HG03175 (cell line): ENCODE data around the gene PCCA.
A peak's percentile ranks its signal among the peaks of the same experiment; 100 is the strongest.
"Not testable (repeated sequence)": the region's sequence is repeated elsewhere in the genome, so short reads cannot be mapped to it uniquely, and the experiment has no call there.

Experiments used
- ATAC-seq: cut with Tn5 transposase; IDR thresholded peaks from one replicate; pipeline ENCODE4 v1.9.1; 2021; ENCODE audit warnings: mild to moderate bottlenecking, moderate library complexity; ENCODE audit not compliant: unreplicated experiment

Gene PCCA

GRCh38 chr13:100088644-100089464, at the start of gene PCCA:
TSS of gene PCCA (plus strand) at chr13:100089093. CDS start at chr13:100089121, 28 bp downstream.
- peak; percentile 96 for ATAC-seq

GRCh38 chr13:100039740-100040139, 49.2 kb upstream of the PCCA start:
- no peak for ATAC-seq

DNA sequence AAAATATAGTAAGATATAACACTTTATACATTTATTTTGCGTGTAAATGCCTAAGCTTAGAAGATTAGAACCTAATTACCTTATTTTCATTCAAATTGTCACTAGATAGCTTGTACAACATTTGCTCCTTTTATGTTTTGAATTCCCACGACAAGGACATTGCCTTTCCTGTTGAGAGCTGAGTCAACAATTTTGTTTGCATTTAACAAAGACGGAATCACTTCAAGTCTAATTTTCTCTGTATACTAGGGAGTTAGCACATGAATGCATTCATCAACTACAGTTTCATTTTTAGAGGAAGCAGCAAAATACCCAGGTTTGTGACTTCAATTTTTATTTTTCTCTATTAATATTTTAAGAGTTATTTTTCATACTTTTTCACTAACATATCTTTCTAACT, 48.7 kb upstream of the PCCA start:
- no peak for ATAC-seq

GRCh38 chr13:100044936-100045335, 44.0 kb upstream of the PCCA start:
- ATAC-seq = no peak

DNA sequence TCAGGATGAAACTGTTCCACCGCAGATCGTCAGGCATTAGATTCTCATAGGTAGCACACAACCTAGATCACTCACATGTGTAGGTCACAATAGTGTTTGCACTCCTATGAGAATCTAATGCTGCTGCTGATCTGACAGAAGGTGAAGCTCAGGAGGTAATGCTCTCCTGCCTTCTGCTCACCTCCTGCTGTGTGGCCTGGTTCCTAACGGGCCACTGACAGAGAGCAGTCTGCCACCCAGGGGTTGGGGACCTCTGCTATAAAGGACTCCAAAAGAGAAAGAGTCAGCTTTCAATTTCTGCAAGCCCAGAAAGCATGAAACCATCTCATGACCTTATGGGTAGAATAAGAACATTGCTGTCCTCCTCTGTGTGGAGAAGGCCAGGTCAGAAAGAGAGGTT, 43.5 kb upstream of the PCCA start:
- no peak for ATAC-seq

DNA sequence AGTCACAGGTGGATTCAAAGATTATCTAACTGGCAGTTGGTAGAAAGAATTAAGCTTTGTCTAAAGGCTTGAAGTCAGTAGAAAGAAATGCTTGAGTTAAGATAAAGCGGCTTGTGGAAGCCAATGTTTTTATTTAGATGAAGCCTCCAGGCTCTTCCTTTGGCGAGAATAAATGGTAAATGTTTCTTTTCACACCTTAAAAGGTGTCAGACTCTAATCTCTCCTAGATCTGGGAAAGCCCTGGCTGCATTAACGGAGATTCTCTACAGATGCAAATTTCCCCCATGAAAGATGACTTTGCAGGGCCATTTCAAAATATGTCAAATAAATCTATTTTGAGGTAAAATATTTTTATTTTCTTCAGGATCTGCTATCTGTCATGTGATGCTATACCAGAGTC, 37.8 kb upstream of the PCCA start:
- ATAC-seq = no peak

- ATAC-seq = no peak
Observed at GRCh38 chr13:100059827-100060226, 29.1 kb upstream of the PCCA start.

DNA sequence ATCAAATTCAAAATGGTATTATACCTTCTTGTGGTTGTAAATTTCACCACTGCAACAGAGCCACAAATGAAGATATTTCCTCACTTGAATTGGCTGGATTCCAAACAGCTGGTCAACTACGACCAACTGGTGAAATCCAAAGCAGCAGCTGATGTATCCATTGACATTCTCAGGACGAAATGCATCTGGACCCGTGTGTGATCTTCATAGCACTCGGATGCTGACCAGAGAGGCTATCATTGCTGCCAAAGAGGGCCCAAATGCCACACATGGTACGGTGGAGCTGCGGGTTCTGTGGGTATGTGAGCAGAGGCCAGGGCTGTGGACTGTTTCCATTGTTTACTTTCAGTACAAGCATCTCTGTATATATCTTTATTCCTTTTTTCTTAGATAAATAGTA, 25.6 kb upstream of the PCCA start:
- ATAC-seq = no peak

DNA sequence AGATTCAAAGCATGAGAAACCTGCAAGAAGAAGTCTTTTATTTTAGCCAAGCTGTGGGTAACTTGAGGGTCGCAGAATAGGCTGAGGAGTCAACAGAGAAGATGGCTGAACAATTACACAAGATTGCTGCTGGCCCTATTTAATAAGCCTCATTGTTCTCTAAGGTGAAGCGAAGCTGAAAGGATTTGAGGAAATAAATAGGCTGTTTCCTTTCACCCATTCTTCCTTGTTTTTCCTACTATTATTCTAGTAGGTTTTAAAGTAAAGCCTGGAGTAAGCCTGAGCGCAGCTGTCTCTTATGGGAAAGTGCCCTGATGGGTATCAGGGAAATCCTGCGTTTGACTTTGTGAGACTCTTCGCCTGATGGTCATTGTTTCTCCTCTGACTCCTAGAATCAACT, 25.0 kb upstream of the PCCA start:
- ATAC-seq = no peak

DNA sequence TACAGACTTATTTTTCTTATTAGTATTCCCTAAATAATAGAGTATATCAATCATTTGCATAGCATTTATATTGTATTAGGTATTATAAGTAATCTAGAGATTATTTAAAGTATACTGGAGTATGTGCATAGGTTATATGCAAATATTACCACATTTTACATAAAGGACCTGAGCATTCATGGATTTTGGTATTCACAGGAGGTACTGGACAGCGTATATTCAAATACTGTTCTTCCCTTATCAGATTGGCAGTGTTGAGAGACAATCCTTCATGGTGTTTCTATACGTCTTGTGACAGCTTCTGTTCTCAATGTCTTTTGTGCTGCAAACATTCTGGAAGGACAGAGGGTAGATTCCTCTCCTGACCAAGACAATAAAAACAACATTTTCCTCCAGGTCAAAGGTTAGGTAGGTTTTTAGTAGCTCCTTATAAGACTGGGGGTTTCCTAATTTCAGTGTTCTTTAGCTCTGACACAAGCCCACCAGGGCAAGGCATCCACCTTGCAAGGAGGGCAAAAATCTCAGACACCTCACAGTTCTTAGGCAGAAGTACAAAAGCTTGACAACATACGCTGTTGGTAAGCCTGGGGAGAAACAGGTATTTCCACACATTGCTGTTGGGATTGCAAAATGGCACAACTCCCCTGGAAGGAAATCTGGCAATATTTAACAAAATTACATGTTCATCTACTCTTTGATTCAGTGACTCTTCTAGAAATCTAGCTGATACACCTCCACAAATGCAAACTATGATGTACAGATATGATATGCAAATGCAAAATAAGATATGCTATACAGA, 20.6 kb upstream of the PCCA start:
- ATAC-seq = no peak

- ATAC-seq = no peak
Observed at GRCh38 chr13:100069278-100069677, 19.6 kb upstream of the PCCA start.

GRCh38 chr13:100075700-100076587, 12.9 kb upstream of the PCCA start:
- ATAC-seq = no peak

DNA sequence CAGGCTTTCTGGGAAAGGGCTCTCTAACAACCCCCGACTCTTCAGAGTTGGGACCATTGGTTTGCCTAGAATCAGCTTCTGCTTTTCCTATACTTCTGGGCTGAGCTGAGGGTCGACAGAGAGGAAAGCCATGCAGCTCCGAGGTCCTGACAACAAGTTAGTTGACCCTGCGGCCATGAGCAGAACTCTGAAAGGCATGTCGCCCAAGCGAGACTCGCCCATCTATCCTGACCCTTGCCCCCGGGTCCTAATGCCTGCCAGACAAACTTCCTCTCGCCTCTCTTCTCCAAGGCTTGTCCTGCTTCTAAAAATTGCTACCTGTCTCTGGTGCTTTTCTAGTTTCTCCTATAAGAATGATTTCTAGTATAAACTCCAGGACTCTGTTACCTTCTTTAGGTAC, 9.9 kb upstream of the PCCA start:
- ATAC-seq = not testable (repeated sequence)

DNA sequence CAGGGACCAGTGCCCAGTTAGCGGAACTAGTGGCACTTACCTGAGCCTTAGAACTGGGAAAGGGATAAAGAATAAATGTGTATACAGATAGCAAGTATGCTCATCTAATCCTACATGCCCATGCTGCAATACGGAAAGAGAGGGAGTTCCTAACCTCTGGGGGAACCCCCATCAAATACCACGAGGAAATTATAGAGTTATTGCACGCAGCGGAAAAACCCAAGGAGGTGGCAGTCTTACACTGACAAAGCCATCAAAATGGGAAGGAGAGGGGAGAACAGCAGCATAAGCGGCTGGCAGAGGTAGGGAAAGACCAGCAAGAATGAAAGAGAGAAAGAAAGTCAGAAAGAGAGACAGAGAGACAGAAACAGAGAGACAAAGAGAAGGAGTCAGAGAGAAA, 5.5 kb upstream of the PCCA start:
- ATAC-seq = not testable (repeated sequence)

DNA sequence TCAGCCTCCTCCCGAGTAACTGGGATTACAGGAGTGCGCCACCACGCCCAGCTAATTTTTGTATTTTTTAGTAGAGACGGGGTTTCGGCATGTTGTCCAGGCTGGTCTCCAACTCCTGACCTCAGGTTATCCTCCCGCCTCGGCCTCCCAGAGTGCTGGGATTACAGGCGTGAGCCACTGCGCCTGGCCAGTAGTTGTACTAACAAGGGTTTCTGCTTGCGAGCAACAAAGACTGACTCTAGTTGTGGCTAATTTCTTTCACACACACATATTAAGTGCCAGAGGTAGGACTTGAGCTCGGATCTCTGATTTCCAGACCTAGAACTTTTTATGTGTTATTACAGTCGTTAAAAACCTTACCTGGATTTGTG, 635 bp upstream of the PCCA start:
- no peak for ATAC-seq

DNA sequence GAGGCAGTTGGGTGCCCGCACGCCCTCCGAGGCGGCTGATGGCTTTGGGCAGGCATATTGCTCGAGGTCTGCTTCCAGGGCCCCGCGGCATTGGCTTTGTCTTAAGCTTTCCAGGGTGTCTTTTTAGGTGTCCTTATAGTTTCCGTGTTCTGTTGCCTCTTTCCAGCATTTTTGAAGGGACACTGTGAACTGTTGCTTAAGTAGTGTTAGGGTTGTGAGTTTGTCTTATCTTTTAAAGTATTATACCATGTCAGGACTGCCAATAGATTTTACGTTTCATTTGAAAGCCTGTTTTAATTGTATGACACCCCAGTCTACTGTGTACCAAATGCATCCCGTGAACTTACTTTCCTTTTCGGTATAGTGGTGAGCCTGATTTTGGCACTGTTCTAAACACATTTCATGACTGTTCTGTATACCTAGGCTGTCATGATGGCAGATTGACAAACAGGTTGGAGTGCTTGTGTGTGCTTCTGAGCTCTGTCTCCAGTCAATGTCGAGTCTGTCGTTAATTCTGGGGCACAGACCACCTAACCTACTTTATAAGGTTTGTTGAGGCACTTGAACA, 656 bp downstream of the PCCA start:
- peak; percentile 37 for ATAC-seq

DNA sequence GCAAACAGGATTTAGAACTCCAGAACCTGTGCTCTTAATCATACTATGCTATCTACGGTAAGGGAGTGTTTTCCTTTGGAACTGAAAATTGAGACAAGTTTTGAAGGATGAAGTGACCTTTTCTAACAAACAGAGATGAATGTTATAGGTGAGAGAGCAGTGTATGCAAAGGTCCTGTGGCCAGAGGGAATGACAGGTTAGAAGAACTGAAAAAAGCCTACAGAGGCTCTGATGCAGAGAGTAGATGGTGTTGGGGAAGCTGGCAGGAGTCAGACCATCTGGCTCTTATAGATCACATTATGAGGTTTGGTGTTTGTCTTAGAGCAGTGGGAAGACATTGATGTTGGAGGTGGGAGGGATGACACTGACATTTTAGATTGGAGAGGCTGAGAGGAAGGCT, 2.0 kb downstream of the PCCA start:
- ATAC-seq = no peak

DNA sequence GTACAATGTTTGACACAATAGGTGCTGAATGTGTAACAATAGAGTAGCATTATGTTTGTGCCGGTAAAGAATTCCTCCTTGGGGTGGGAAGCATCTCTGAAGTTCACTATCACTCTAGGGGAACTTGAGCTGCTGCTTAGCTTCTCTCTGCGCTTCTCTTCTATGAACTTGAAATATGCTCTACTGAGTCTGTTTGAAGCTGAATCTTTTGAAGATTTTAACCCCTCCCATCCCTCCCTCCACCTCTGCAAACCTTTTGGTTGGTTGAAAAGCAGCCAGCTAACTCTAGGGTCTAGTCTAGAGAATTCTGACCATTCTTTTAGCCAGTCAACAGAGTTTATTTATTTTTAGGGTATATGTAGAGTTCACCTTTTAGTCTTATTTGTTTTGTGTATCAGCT, 2.5 kb downstream of the PCCA start:
- ATAC-seq = no peak

DNA sequence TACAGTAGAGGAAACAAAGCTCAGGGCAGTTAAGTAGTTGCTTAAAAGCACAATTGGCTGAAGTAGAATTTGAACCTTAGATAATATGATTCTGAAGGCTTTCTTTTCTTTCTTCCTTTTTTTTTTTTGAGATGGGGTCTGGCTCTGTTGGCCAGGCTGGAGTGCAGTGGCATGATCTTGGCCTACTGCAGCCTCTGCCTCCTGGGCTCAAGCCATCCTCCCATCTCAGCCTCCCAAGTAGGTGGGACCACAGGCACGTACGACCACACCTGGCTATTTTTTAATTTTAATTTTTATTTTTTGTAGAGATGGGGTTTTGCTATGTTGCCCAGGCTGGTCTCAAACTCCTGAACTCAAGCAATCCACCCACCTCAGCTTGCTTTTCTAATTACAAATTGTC, 3.4 kb downstream of the PCCA start:
- not testable (repeated sequence) for ATAC-seq

- ATAC-seq = no peak
Observed at GRCh38 chr13:100095498-100095897, 6.6 kb downstream of the PCCA start.

DNA sequence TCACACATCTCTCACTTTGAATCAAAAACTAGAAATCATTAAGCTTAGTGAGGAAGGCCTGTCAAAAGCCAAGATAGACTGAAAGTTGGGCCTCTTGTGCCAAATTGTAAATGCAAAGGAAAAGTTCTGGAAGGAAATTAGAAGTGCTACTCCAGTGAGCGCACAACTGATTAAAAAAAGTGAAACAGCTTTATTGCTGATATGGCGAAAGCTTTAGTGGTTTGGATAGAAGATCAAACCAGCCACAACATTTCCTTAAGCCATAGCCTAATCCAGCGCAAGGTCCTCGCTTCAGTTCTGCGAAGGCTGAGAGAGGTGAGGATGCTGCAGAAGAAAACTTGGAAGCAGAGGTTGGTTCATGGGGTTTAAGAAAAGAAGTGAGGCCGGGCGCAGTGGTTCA, 7.6 kb downstream of the PCCA start:
- ATAC-seq = no peak
